Activated B cell treated with CpG ODN at 0.5 μM for 24 hours (primary cell): ENCODE results near the gene HIF3A. TPM values are rescaled to one million over a fixed set of nuclear protein-coding genes. Genes with fewer than 3 reads are reported as not detected.
"Not testable (repeated sequence)": the region's sequence is repeated elsewhere in the genome, so short reads cannot be mapped to it uniquely, and the experiment has no call there.

ENCODE experiments used
- ATAC-seq: fragments of 200-7000 bp; cut with Tn5 transposase; one replicate; pipeline ENCODE4 v1.10.0; 2021; ENCODE audit warnings: low read depth, mild to moderate bottlenecking, moderate library complexity
- CTCF ChIA-PET: fragments of 350-600 bp; sonication (Branson Sonifier 250); formaldehyde crosslinking; loops from one replicate; lab custom pipeline; 2021; ENCODE audit warnings: antibody characterized with exemption; lab: Charles Lee
- POLR2A ChIA-PET: fragments of 350-600 bp; sonication (Branson Sonifier 250); formaldehyde crosslinking; loops from one replicate; lab custom pipeline; 2021; ENCODE audit warnings: antibody characterized with exemption; lab: Charles Lee
- DNase-seq: peaks from one replicate; pipeline ENCODE4 v3.0.0; 2022
- H3K27ac Mint-ChIP-seq: one replicate; pipeline ENCODE4 v1.8.0; 2020; ENCODE audit warnings: mixed read lengths
- H3K27me3 Mint-ChIP-seq: one replicate; pipeline ENCODE4 v1.8.0; 2021; ENCODE audit warnings: mixed read lengths
- H3K36me3 Mint-ChIP-seq: one replicate; pipeline ENCODE4 v1.8.0; 2021; ENCODE audit warnings: low read depth, mixed read lengths
- H3K4me1 Mint-ChIP-seq: one replicate; pipeline ENCODE4 v1.8.0; 2021; ENCODE audit warnings: mixed read lengths
- H3K4me3 Mint-ChIP-seq: one replicate; pipeline ENCODE4 v1.8.0; 2020; ENCODE audit warnings: mild to moderate bottlenecking, mixed read lengths
- H3K9me3 Mint-ChIP-seq: one replicate; pipeline ENCODE4 v1.8.0; 2020; ENCODE audit warnings: mixed read lengths
- intact Hi-C: fragments of 100-400 bp; cut with micrococcal nuclease; formaldehyde crosslinking; loops from one replicate; pipeline ENCODE4 v1.15.1; 2024
- total RNA-seq: library from RNA; stranded (reverse); gene quantifications from 2 replicates; pipeline ENCODE4 v1.2.3, GENCODE V29; 2022
- TF ChIP-seq, protein P1 (sequence below): fragments of 200-600 bp; IDR thresholded peaks from one replicate; pipeline ENCODE4 v1.8.0; 2022; ENCODE audit warnings: antibody characterized with exemption, mild to moderate bottlenecking

The HIF3A gene
- total RNA-seq, 1 donor from 2014 or later: not detected

GRCh38 chr19:46303691-46304397, 7.0 kb downstream of the HIF3A start:
- intact Hi-C loops: no loop called here
- TF ChIP-seq, protein P1, sequence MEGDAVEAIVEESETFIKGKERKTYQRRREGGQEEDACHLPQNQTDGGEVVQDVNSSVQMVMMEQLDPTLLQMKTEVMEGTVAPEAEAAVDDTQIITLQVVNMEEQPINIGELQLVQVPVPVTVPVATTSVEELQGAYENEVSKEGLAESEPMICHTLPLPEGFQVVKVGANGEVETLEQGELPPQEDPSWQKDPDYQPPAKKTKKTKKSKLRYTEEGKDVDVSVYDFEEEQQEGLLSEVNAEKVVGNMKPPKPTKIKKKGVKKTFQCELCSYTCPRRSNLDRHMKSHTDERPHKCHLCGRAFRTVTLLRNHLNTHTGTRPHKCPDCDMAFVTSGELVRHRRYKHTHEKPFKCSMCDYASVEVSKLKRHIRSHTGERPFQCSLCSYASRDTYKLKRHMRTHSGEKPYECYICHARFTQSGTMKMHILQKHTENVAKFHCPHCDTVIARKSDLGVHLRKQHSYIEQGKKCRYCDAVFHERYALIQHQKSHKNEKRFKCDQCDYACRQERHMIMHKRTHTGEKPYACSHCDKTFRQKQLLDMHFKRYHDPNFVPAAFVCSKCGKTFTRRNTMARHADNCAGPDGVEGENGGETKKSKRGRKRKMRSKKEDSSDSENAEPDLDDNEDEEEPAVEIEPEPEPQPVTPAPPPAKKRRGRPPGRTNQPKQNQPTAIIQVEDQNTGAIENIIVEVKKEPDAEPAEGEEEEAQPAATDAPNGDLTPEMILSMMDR: no peak
- peaks cover 11% of the 10 kb centered on the region for H3K9me3 Mint-ChIP-seq
- ChIA-PET CTCF (no interaction called here), POLR2A (no interaction called here)
- DNase-seq: no peak
- no peak overlapping the region for H3K27ac Mint-ChIP-seq
- no peaks in the 10 kb centered on the region for H3K36me3 Mint-ChIP-seq
- H3K27me3 Mint-ChIP-seq: peaks cover 3% of the 10 kb centered on the region
- H3K4me3 Mint-ChIP-seq: no peak overlapping the region
- no peaks in the 10 kb centered on the region for H3K4me1 Mint-ChIP-seq
- no peak for ATAC-seq

DNA sequence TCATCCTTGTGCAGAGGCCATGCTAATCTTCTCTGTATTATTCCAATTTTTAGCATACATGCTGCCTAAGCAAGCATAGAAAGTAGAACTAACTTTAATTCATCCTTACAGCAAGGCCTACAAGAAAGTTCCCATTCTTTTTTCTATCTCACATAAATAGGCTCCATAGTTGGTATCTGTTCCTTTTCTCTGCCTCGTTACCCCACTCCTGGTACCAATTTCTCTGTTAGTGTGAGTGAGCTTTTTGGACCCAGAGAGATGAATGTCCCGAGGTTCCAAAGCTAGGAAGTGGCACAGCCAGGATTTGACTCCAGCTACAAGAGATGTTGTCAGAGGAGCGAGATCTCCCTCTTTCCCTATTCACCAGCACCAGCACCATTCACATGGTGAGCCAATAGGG, 9.7 kb downstream of the HIF3A start:
- CTCF ChIA-PET: no interaction called here

DNA sequence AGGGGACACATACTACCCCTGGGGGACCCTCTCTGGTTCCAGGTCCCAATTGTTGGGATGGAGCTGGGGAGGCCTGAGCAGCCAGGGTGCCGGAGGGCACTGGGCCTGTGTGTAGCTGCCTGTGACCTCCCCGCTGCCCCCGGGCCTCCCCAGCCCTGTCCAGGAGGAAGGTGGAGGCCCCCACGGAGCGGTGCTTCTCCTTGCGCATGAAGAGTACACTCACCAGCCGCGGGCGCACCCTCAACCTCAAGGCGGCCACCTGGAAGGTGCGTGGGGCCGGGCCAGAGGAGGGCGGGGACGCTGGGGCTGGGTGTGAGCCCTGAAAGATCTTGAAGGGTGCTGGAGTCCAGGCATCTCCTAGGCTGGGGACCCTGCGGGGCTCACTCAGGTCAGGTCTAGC, 11.7 kb downstream of the HIF3A start:
- TF ChIP-seq, protein P1: no peak
- no peak overlapping the region for H3K4me3 Mint-ChIP-seq
- ChIA-PET POLR2A (no interaction called here), CTCF (no interaction called here)
- ATAC-seq: no peak
- H3K9me3 Mint-ChIP-seq: peaks cover 11% of the 10 kb centered on the region
- no peak for DNase-seq
- intact Hi-C loops: no loop called here
- H3K36me3 Mint-ChIP-seq: no peaks in the 10 kb centered on the region
- no peak overlapping the region for H3K27ac Mint-ChIP-seq
- H3K4me1 Mint-ChIP-seq: no peaks in the 10 kb centered on the region
- peaks cover 4% of the 10 kb centered on the region for H3K27me3 Mint-ChIP-seq

More for the DNA sequence above, 9.7 kb downstream of the HIF3A start:
- Mint-ChIP-seq H3K9me3 (peaks cover 11% of the 10 kb centered on the region), H3K27ac (no peak overlapping the region), H3K27me3 (no peaks in the 10 kb centered on the region), H3K4me3 (no peak overlapping the region), H3K4me1 (no peaks in the 10 kb centered on the region), H3K36me3 (no peaks in the 10 kb centered on the region)
- TF ChIP-seq, protein P1: no peak
- intact Hi-C loops: no loop called here
- ATAC-seq (no peak), DNase-seq (no peak)
- POLR2A ChIA-PET: no interaction called here

- no peak overlapping the region for H3K4me3 Mint-ChIP-seq
- TF ChIP-seq, protein P1: no peak
- ATAC-seq (no peak), DNase-seq (no peak)
- intact Hi-C loops: no loop called here
- ChIA-PET POLR2A (no interaction called here), CTCF (no interaction called here)
- no peak overlapping the region for H3K27ac Mint-ChIP-seq
- peaks cover 11% of the 10 kb centered on the region for H3K9me3 Mint-ChIP-seq
- H3K4me1 Mint-ChIP-seq: no peaks in the 10 kb centered on the region
- H3K36me3 Mint-ChIP-seq: no peaks in the 10 kb centered on the region
- peaks cover 4% of the 10 kb centered on the region for H3K27me3 Mint-ChIP-seq
Measured at GRCh38 chr19:46309056-46309455, 12.2 kb downstream of the HIF3A start.

DNA sequence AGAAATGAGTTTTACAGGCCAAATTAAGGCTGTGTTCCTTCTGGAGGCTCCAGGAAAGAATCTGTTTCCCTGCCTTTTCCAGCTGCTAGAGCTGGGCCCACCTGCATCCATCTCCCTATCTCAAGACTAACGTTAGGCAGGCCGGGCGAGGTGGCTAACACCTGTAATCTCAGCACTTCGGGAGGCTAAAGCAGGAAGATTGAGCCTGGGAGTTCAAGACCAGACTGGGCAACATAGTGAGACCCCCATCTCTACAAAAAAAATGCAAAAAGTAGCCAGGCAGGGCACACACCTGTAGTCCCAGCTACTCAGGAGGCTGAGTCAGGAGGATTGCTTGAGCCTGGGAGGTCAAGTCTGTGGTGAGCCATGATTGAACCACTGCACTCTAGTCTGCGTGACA, 14.6 kb downstream of the HIF3A start:
- Mint-ChIP-seq H3K36me3 (no peaks in the 10 kb centered on the region), H3K4me1 (no peaks in the 10 kb centered on the region), H3K9me3 (peaks cover 7% of the 10 kb centered on the region), H3K4me3 (no peak overlapping the region), H3K27ac (no peak overlapping the region), H3K27me3 (peaks cover 4% of the 10 kb centered on the region)
- ChIA-PET POLR2A (no interaction called here), CTCF (no interaction called here)
- TF ChIP-seq, protein P1: no peak
- intact Hi-C loops: no loop called here
- no peak for DNase-seq
- no peak for ATAC-seq

- DNase-seq, H3K27ac Mint-ChIP-seq, intact Hi-C loops, H3K4me3 Mint-ChIP-seq, H3K4me1 Mint-ChIP-seq, CTCF ChIA-PET, H3K9me3 Mint-ChIP-seq, H3K27me3 Mint-ChIP-seq, ATAC-seq, H3K36me3 Mint-ChIP-seq: not testable (repeated sequence)
- POLR2A ChIA-PET: interaction anchor here (0.5 to 0.6 kb wide), 2 partner anchors 9 to 250 kb away, joined by 3 to 4 read pairs; no protein-coding TSS in a partner anchor
Measured at GRCh38 chr19:46313540-46314469, 17.0 kb downstream of the HIF3A start.
